A549 treated with GW870086 at 1 μM for 4 hours (cell line): ENCODE results near the gene CEP250. TPM values are rescaled to one million over a fixed set of nuclear protein-coding genes. Genes with fewer than 3 reads are reported as not detected.

Source experiments
- total RNA-seq: library from RNA; stranded (reverse); fragments of 200-300 nt; extraction: Qiagen RNA extraction; gene quantifications from 5 replicates; pipeline ENCODE4 v1.2.3, GENCODE V29; 2022; ENCODE audit warnings: low read depth

CEP250 gene
- total RNA-seq, result 20.9 to 29.5 TPM (median 22.8 TPM) in 5 replicates

GRCh38 chr20:35454881-35455609 lies at the start of gene CEP250:
Gene CEP250, plus strand, starts transcription at chr20:35455598. Its CDS starts 6,770 bp downstream, at chr20:35462368.

GRCh38 chr20:35529552-35529951 lies 74.2 kb downstream of the CEP250 start, which contains the start of gene C20orf173:
Gene C20orf173, minus strand, starts transcription at chr20:35529652. Its CDS starts 279 bp downstream, at chr20:35529373.

GRCh38 chr20:35541783-35542662 lies 86.6 kb downstream of the CEP250 start, which contains the start of gene ERGIC3:
Gene ERGIC3, plus strand, starts transcription at chr20:35542078. Its CDS starts 20 bp downstream, at chr20:35542098.

Other genes starting within 250 kb of the CEP250 start
- 23.8 to 34.6 TPM (median 31.0 TPM) in 5 replicates for gene MMP24, start 228.9 kb upstream of the CEP250 start, total RNA-seq
- 56.9 to 98.0 TPM (median 82.6 TPM) in 5 replicates for gene MMP24OS, start 177.5 kb upstream of the CEP250 start, total RNA-seq
- 409 to 463 TPM (median 412 TPM) in 5 replicates for gene EIF6, start 170.8 kb upstream of the CEP250 start, total RNA-seq
- 0.06 to 0.14 TPM (median 0.08 TPM) in 5 replicates for gene FAM83C, start 163.2 kb upstream of the CEP250 start, total RNA-seq
- 31.2 to 38.9 TPM (median 33.4 TPM) in 5 replicates for gene UQCC1, start 43.6 kb upstream of the CEP250 start, total RNA-seq
- gene GDF5, start 17.4 kb upstream of the CEP250 start, total RNA-seq, result 0.06 TPM in 1 of 5 replicates, not detected in the others
- not detected in 5 replicates for gene C20orf173, start 74.1 kb downstream of the CEP250 start, total RNA-seq
- 217 to 241 TPM (median 235 TPM) in 5 replicates for gene ERGIC3, start 86.5 kb downstream of the CEP250 start, total RNA-seq
- gene SPAG4, start 160.2 kb downstream of the CEP250 start, total RNA-seq, result 2.9 to 6.0 TPM (median 4.7 TPM) in 5 replicates
- 168 to 220 TPM (median 208 TPM) in 5 replicates for gene CPNE1, start 209.3 kb downstream of the CEP250 start, total RNA-seq
- 71.4 to 87.0 TPM (median 82.9 TPM) in 5 replicates for gene RBM12, start 209.3 kb downstream of the CEP250 start, total RNA-seq
- 35.1 to 40.2 TPM (median 38.3 TPM) in 5 replicates for gene NFS1, start 243.8 kb downstream of the CEP250 start, total RNA-seq
- 336 to 420 TPM (median 360 TPM) in 5 replicates for gene ROMO1, start 243.8 kb downstream of the CEP250 start, total RNA-seq